SKM-1 treated with dmso at 0.1 percent for 144 hours (cell line): Measurements from ENCODE around the gene ARF3.
A peak's percentile ranks its signal among the peaks of the same experiment; 100 is the strongest.

Experiments used
- DNase-seq: peaks from one replicate; lab custom pipeline; 2025; ENCODE audit not compliant: unreplicated experiment; lab: John Stamatoyannopoulos, UW

ARF3 gene

DNA sequence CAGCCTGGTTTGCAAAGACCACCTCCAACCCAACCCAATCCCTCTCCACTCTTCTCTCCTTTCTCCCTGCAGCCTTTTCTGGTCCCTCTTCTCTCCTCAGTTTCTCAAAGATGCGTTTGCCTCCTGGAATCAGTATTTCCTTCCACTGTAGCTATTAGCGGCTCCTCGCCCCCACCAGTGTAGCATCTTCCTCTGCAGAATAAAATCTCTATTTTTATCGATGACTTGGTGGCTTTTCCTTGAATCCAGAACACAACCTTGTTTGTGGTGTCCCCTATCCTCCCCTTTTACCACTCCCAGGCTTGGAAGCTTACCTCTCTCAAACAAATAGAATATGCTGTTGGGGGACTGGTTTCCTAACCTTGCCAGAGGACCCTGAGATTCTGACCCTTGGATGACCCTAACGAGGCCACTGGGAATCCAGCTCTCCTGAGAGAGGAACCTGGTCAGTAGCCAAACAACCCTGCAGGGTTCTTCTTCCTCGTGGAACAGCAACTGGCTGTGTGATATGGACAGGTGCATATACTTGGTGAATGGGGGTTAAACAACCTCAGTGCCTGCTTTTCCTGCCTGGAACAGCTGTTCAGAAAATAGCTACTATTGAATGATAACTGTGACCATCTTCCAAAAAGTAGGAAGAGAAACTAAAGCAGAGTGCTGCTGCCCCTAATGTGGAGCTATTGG is 25.3 kb upstream of the ARF3 start:
- DNase-seq, result no peak

DNA sequence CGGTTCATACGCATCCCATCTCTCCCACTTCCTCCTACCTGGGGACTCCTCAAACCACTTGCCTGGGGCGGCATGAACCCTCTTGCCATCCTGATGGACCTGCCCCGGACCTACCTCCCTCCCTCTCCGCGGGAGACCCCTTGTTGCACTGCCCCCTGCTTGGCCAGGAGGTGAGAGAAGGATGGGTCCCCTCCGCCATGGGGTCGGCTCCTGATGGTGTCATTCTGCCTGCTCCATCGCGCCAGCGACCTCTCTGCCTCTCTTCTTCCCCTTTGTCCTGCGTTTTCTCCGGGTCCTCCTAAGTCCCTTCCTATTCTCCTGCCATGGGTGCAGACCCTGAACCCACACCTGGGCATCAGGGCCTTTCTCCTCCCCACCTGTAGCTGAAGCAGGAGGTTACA is 24.5 kb upstream of the ARF3 start:
- no peak for DNase-seq

DNA sequence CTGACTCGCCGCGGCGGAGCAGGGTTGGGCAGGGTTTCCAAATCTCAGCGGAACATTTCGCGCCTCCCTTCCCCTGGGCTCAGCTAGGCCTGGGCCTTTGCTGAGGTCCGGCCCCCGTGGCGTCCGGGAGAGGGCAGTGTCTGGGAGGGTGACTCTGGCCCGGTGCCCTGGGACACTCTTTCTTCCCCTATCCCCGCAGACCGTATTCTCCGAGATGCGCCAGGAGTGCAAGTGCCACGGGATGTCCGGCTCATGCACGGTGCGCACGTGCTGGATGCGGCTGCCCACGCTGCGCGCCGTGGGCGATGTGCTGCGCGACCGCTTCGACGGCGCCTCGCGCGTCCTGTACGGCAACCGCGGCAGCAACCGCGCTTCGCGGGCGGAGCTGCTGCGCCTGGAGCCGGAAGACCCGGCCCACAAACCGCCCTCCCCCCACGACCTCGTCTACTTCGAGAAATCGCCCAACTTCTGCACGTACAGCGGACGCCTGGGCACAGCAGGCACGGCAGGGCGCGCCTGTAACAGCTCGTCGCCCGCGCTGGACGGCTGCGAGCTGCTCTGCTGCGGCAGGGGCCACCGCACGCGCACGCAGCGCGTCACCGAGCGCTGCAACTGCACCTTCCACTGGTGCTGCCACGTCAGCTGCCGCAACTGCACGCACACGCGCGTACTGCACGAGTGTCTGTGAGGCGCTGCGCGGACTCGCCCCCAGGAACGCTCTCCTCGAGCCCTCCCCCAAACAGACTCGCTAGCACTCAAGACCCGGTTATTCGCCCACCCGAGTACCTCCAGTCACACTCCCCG is 23.9 kb upstream of the ARF3 start:
- DNase-seq, result no peak

- DNase-seq, result no peak
Observed at GRCh38 chr12:48980389-48980952, 23.2 kb upstream of the ARF3 start.

DNA sequence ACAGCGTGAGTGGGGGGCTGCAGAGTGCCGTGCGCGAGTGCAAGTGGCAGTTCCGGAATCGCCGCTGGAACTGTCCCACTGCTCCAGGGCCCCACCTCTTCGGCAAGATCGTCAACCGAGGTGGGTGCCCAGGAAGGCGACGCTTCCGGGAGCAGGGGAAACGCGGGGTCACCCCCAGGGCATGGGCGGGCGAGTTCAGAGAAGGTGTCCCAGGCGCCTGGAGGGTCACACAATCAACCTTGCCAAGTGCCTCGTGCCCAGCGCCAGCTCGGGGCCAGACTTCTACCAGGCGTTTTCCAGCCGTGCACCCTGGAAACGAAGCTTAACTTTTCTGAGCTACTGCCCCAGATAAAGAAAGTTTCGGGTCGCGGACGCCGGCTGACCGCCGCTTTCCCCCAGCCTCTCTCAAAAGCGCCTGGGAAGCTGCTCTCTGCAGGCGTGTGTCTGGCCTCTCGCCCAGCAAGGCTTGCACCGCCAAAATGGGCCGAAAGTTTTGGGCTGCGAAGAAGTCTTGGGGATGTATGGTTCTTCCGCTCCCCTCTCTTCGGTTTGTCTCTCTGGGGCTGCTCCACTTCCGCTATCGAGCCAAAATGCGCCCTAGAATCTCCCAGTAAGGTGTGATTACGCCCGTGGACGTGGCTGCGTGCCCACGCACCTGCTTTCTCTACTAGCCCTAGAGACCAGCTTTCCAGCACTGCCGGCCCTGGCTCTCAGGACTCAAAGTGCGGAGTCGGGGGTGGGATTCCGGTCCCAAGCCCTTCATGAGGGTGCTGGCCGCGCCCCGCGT is 22.5 kb upstream of the ARF3 start:
- DNase-seq, result no peak

GRCh38 chr12:48978741-48979601 is 21.7 kb upstream of the ARF3 start:
- no peak for DNase-seq

GRCh38 chr12:48978291-48978740 is 21.0 kb upstream of the ARF3 start, which contains the start of gene WNT1:
Gene WNT1, plus strand, starts transcription at chr12:48978322. Its CDS starts 329 bp downstream, at chr12:48978651.
- no peak for DNase-seq

DNA sequence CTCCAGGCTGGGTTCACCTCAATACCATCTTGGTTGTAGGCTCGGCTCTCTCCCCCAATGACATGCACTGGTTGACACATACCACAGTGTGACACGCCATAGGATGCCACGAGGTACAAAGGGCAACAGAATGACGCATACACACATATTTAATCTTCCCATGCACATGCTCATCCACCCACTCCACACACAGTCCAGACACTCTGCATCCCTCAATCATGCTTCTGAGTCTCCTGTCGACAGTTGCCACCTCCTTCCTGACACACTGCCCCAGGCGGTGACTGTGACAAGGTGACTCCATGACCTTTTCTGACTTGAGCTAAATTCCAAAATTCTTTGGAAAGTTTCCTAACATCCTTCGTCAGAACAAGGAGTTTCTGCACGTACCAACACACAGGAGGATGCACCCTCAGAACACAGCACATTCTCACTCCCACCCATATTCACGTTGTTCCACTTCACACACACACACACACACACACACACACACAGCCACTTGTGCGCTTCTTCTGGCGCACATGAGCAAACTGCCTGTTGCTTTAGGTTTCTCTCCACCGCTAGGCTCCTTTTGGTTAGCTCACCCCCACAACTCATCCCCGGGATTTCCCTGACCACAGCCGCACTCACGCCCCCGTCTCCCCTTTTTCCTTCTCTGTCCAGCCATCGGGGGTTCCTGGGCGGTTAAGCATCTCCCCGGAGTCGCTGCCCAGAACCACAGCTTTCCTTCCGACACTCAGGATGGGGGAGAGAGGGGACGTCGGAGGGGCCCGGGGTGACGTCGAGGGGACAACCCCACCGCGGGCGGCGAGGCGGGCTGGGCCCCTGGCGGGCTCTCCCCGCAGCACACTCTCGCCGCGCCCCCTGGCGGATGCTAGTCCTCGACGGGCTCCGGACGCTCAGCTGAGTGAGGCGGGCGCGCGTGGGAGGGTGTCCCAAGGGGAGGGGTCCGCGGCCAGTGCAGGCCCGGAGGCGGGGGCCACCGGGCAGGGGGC is 20.3 kb upstream of the ARF3 start:
- DNase-seq, result no peak

GRCh38 chr12:48973941-48974673 is 16.8 kb upstream of the ARF3 start:
- DNase-seq, result no peak

DNA sequence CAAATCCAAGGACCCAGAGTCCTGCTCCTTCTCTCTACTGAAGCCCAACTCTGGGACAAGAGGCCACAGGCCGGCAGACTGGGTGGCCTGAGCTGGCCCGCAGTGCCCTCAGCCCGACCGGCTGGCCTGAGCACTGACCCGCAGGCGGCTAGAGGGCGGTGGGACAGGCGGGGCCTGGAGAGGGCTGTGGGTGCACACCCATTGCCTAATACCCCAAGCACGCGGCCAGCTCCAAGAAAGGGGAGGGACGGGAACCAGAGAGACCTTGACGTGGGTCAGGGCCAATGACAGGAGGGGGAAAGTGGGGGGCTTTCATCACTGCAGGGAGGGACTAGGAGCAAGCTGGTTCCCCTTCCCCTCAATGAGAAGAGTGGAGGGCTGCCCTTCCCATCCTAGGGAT is 16.2 kb upstream of the ARF3 start:
- no peak for DNase-seq

DNA sequence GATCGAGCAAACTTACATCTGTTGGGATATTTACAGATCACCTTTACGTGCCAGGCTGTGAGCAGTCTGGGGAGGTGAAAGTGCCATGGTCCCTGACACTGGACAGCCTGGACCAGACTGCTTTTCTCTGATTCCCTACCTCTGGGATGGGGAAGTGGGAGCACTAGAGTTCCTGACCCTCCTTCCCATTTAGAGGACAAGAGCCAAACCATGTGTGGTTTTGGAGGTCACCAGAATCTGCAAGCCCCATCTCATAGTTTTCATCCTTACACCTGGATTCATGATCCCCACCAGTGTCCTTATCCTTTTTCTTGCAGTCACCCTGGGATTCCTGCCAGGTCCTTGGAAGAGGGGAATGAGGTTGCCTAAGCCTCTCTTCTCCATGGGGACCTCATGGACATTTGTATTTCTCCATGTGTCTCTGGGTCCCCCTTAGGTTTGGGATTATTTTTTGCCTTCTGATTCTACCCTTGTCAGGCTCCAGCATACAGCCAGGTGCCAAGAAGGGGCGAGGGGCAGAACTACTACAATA is 15.7 kb upstream of the ARF3 start:
- DNase-seq, result no peak

DNA sequence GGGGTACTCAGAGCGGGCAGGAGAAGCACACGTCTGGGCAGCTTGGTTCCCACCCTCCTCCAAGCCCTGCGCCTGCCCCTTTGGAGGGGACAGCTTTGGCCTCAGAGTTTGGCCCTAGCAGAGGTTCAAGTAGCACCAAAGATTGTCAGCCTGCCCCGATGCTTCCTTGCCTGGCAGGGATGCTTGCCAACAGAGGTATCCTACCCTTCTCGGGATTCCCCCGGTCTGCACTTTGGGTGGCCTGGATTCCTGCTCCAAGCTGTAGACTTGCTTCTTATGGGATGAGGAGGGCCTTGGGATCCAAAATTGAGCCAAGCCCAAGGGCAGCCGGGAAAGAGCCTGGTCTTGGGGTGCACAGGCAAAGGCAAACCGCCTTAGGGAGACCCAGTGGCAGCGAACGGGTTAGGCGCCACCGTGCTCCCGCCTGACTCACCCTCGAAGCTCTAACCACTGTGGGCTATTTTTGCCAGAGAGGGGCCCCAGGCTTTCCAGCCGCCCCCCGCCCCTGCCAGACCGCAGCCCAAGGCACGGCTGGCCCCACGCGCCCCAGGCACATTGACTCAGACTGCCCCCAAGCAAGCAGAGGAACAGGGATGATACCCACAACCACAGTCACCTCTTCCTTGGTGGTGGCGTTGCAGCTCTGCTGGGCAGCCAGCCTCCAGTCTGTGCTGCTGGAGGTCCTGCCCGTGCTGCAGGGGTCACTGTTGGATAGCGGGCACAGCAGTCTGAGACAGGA is 15.1 kb upstream of the ARF3 start:
- DNase-seq, result peak; percentile 21

DNA sequence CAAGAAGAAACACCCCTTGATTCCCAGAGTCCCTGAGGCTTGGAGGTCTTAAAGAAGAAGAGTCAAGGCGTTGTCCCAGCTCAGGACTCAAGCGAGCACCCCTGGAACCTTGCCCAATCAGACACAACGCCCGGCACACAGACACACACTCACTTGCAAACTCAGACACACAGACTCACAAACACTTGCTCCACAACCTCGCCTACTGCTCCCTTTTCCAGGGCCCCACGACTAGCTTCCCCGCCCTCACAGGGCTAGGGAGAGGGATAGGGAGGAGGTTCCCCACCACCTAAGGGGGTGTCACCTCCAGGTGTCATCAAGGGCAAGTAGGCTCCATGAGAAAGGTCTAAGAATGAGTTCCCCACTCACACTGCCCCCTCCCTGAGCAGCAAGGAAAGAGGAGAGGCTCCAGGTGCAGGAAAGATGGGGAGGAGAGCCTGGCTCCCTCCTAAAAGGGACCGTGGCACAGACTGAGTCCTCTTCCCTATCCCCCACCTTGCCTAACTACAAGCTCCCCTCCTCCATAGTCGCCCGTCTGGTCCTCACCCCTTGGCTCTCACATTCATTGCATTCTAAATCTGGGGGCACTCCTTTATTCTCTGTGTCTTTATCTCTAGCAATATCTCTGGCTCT is 13.5 kb upstream of the ARF3 start:
- no peak for DNase-seq

DNA sequence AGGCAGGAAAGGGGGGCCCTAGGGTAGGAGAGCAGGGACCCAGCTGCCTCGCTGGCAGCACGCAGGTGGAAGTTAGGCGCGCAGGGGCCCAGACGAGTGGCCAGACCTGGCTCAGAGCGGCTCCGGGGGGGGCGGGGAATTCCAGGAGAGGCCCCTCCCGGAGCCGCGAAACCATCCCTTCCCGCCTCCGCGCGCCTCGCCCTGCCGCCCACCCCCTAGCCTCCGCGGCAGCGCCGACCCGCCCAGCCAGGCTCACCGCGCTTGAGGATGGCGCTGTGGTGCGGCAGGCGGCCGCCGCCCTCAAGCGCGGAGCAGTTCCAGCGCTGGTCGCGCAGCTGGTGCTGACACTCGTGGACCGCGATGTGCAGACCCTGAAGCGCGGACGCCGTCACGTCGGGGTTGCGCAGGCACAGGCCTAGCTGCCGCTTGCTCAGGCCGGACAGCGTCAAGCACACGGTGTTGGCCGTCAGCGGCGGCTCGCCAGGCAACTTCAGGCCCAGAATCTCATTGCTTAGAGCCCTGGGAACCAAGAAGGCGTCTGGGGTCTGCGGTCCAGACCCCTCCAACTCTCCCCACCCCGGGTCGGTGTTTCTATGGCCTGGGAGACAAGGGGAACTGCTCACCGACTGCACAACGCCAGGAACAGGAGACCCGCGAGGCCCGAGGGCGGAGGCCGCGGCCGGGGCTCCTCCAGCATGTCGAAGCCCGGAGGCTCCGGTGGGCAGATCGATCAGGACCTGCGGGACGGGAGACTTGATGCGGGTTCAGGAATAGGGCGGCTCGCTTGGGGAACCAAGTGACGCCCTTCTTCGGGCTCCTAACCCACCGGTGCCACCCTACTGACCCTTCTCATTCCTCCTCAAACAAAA is 12.8 kb upstream of the ARF3 start:
- no peak for DNase-seq

GRCh38 chr12:48969160-48969771 is 12.0 kb upstream of the ARF3 start:
- DNase-seq, result no peak

DNA sequence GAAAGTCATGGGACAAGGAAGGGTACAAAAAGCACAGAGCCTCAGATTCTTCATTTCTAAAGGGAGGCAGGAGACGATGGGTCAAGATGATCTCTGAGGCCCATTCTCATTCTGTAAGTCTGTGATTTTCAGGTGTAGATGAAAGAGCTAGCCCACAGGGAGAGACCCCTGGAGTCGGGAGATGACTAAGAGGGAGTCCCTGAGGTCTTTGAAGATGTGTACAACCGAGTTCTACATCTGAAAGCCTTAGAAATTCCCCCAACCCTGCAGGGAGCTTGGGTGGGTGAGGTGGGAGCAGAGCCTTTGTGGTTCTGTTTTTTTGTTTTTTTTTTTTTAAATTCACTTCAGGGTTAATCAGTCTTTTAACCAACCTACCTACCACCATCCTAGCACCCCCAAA is 11.2 kb upstream of the ARF3 start:
- DNase-seq, result no peak
